ENCODE results near the gene KCNJ11.

Gene KCNJ11

GRCh38 chr11:17389957-17390649, 1.6 kb upstream of the KCNJ11 start:
- DNase-seq, result no peak

- DNase-seq, result peak; percentile 76
Observed at GRCh38 chr11:17389211-17389956, 925 bp upstream of the KCNJ11 start.

GRCh38 chr11:17387811-17388210, 648 bp downstream of the KCNJ11 start:
- no peak for DNase-seq

GRCh38 chr11:17387254-17387653, 1.2 kb downstream of the KCNJ11 start:
- no peak for DNase-seq

GRCh38 chr11:17386331-17387084, 2.0 kb downstream of the KCNJ11 start:
- peak; percentile 54 for DNase-seq

- peak; percentile 37 for DNase-seq
Observed at GRCh38 chr11:17385926-17386325, 2.5 kb downstream of the KCNJ11 start.

- DNase-seq, result peak; percentile 25
Observed at GRCh38 chr11:17385492-17385891, 3.0 kb downstream of the KCNJ11 start.

- peak; percentile 81 for DNase-seq
Observed at GRCh38 chr11:17384002-17384511, 4.4 kb downstream of the KCNJ11 start.

GRCh38 chr11:17383461-17383860, 5.0 kb downstream of the KCNJ11 start:
- no peak for DNase-seq

- peak; percentile 6 for DNase-seq
Observed at GRCh38 chr11:17382046-17382728, 6.3 kb downstream of the KCNJ11 start.

GRCh38 chr11:17381156-17381555, 7.3 kb downstream of the KCNJ11 start:
- no peak for DNase-seq

- peak; percentile 12 for DNase-seq
Observed at GRCh38 chr11:17379383-17380180, 8.9 kb downstream of the KCNJ11 start.

GRCh38 chr11:17378655-17379054, 9.8 kb downstream of the KCNJ11 start:
- DNase-seq, result no peak

- no peak for DNase-seq
Observed at GRCh38 chr11:17376493-17376892, 12.0 kb downstream of the KCNJ11 start.

GRCh38 chr11:17375547-17375946, 12.9 kb downstream of the KCNJ11 start:
- DNase-seq, result no peak

GRCh38 chr11:17371614-17372013, 16.8 kb downstream of the KCNJ11 start:
- DNase-seq, result peak; percentile 20

GRCh38 chr11:17369684-17370243, 18.7 kb downstream of the KCNJ11 start:
- DNase-seq, result no peak

- no peak for DNase-seq
Observed at GRCh38 chr11:17369094-17369493, 19.4 kb downstream of the KCNJ11 start.

- peak; percentile 12 for DNase-seq
Observed at GRCh38 chr11:17368551-17368950, 19.9 kb downstream of the KCNJ11 start.

- no peak for DNase-seq
Observed at GRCh38 chr11:17366495-17366894, 22.0 kb downstream of the KCNJ11 start.

GRCh38 chr11:17354601-17354991, 33.9 kb downstream of the KCNJ11 start:
- DNase-seq, result no peak
